OCI-LY1 (cell line): ENCODE measurements around the gene ZRANB2.

ENCODE experiments used
- EZH2 ChIP-seq: fragments of 200-600 bp; sonication (generic), shearing (Covaris generic); IDR thresholded peaks from 2 replicates; pipeline ENCODE4 v1.8.0; 2017; ENCODE audit warnings: borderline replicate concordance, mixed run types, mild to moderate bottlenecking, antibody characterized with exemption, low read length, moderate library complexity, mixed read lengths
- TF ChIP-seq, protein P1 (sequence below): fragments of 200-600 bp; sonication (generic), shearing (Covaris generic); IDR thresholded peaks from 2 replicates; pipeline ENCODE4 v1.5.1; 2017; ENCODE audit warnings: mild to moderate bottlenecking, antibody characterized with exemption, low read length, moderate library complexity, mixed read lengths

DNA sequence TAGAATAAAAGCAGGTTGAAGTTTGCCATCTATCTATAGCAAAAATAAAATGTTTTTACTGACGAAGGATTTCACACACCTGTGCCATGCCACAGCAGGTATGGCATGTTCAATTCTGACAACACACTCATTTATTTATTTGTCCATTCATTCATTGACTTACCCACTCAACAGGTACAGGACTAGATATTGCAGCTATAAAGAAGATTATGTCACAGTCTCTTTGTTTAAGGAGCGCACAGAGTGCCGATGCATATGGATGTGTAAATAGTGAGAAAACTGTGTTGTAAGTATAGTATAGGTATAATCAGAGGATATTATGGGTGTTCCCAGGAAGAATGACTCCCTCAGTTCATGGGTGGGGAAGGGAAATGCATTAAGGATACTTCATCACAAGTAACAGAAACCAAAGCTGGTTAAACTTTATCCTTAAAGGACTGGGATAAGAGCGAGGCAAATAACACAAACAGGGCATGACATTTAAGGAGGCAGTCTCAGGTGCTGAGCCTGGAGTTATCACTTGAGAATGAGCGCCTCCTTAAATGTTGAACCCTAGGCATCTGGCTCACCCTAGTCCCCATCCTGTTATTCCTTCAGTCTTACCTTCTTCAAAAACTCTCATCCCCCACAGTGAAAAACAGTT is 7.9 kb upstream of the ZRANB2 start:
- TF ChIP-seq, protein P1, sequence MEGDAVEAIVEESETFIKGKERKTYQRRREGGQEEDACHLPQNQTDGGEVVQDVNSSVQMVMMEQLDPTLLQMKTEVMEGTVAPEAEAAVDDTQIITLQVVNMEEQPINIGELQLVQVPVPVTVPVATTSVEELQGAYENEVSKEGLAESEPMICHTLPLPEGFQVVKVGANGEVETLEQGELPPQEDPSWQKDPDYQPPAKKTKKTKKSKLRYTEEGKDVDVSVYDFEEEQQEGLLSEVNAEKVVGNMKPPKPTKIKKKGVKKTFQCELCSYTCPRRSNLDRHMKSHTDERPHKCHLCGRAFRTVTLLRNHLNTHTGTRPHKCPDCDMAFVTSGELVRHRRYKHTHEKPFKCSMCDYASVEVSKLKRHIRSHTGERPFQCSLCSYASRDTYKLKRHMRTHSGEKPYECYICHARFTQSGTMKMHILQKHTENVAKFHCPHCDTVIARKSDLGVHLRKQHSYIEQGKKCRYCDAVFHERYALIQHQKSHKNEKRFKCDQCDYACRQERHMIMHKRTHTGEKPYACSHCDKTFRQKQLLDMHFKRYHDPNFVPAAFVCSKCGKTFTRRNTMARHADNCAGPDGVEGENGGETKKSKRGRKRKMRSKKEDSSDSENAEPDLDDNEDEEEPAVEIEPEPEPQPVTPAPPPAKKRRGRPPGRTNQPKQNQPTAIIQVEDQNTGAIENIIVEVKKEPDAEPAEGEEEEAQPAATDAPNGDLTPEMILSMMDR = no peak
- TF ChIP-seq EZH2 = no peak
